Osteocyte (in vitro differentiated cells): ENCODE measurements around the gene LRRC15. TPM values are rescaled to one million over a fixed set of nuclear protein-coding genes. Genes with fewer than 3 reads are reported as not detected.

Source experiments
- DNase-seq: peaks from one replicate; pipeline ENCODE4 v3.0.0; 2021; ENCODE audit warnings: mixed read lengths; ENCODE audit not compliant: unreplicated experiment; ENCODE audit errors: extremely low spot score
- H3K27ac Mint-ChIP-seq: one replicate; pipeline ENCODE4 v1.8.0; 2021; ENCODE audit warnings: mild to moderate bottlenecking, mixed read lengths; ENCODE audit not compliant: unreplicated experiment
- H3K27me3 Mint-ChIP-seq: one replicate; pipeline ENCODE4 v1.8.0; 2021; ENCODE audit warnings: mixed read lengths; ENCODE audit not compliant: unreplicated experiment
- H3K36me3 Mint-ChIP-seq: one replicate; pipeline ENCODE4 v1.8.0; 2021; ENCODE audit warnings: mixed read lengths; ENCODE audit not compliant: unreplicated experiment
- H3K4me1 Mint-ChIP-seq: one replicate; pipeline ENCODE4 v1.8.0; 2021; ENCODE audit warnings: mixed read lengths; ENCODE audit not compliant: unreplicated experiment
- H3K4me3 Mint-ChIP-seq: one replicate; pipeline ENCODE4 v1.8.0; 2021; ENCODE audit warnings: mild to moderate bottlenecking, moderate library complexity, mixed read lengths; ENCODE audit not compliant: unreplicated experiment
- H3K9me3 Mint-ChIP-seq: one replicate; pipeline ENCODE4 v1.8.0; 2021; ENCODE audit warnings: mixed read lengths; ENCODE audit not compliant: unreplicated experiment
- total RNA-seq: library from RNA; stranded (reverse); gene quantifications from 2 replicates; pipeline ENCODE4 v1.2.1, GENCODE V29; 2021
- TF ChIP-seq, protein P1 (sequence below): fragments of 200-600 bp; sonication (generic); IDR thresholded peaks from 2 replicates; pipeline ENCODE4 v1.5.0; 2021; ENCODE audit warnings: antibody characterized with exemption, mild to moderate bottlenecking, moderate library complexity

The LRRC15 gene
- total RNA-seq, 1 donor from 2014 or later: 0.27 TPM

DNA sequence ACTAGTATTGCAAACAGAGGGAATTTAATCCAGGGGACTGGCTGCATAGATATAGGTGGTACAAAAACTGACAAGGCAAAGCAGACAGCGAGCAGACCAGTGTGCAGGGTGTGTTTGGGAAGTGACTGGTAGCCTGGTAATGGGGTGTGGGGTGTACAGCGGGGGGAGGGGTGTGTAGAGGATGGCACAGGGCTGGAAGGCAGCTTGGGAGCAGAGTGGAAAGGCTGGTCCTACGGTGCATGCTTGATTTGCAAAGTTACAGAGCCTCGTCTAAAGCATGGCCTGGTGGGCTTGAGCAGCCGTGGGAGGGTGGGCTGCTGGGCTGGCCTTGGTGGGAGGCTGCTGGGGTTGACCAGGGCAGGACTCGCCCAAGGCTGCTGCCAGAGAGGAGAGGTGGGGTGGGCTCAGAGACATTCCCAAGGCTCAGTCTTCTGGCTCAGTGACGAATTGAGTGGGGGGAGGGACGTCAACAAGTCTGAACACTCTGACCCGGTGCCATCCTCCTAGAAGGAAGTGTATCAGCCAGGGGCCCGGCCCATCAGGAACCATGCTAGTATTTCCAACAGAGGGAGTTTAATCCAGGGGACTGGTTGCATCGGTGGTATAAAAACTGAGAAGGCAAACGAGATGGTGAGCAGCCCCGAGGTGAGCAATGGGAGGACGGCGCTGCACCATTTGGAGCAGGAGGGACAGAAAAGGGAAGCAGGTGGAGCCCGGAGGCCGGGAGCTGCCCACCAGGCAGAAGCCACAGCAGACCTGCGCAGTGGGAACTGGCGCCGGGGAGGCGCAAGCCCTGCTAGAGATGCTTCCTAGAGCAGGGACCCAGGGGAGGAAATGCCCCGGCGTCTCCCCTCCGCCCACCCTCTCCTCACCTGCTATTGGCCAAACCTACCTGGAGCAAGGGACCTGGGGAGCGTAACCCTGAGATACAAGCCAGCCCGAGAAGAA is 47.6 kb downstream of the LRRC15 start:
- TF ChIP-seq, protein P1, sequence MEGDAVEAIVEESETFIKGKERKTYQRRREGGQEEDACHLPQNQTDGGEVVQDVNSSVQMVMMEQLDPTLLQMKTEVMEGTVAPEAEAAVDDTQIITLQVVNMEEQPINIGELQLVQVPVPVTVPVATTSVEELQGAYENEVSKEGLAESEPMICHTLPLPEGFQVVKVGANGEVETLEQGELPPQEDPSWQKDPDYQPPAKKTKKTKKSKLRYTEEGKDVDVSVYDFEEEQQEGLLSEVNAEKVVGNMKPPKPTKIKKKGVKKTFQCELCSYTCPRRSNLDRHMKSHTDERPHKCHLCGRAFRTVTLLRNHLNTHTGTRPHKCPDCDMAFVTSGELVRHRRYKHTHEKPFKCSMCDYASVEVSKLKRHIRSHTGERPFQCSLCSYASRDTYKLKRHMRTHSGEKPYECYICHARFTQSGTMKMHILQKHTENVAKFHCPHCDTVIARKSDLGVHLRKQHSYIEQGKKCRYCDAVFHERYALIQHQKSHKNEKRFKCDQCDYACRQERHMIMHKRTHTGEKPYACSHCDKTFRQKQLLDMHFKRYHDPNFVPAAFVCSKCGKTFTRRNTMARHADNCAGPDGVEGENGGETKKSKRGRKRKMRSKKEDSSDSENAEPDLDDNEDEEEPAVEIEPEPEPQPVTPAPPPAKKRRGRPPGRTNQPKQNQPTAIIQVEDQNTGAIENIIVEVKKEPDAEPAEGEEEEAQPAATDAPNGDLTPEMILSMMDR: no peak
- peaks cover 12% of the 10 kb centered on the region for H3K9me3 Mint-ChIP-seq
- peaks cover 16% of the 10 kb centered on the region for H3K4me1 Mint-ChIP-seq
- H3K27ac Mint-ChIP-seq: no peak overlapping the region
- DNase-seq: no peak
- peaks cover 5% of the 10 kb centered on the region for H3K36me3 Mint-ChIP-seq
- H3K27me3 Mint-ChIP-seq: peaks cover 23% of the 10 kb centered on the region
- H3K4me3 Mint-ChIP-seq: no peak overlapping the region

DNA sequence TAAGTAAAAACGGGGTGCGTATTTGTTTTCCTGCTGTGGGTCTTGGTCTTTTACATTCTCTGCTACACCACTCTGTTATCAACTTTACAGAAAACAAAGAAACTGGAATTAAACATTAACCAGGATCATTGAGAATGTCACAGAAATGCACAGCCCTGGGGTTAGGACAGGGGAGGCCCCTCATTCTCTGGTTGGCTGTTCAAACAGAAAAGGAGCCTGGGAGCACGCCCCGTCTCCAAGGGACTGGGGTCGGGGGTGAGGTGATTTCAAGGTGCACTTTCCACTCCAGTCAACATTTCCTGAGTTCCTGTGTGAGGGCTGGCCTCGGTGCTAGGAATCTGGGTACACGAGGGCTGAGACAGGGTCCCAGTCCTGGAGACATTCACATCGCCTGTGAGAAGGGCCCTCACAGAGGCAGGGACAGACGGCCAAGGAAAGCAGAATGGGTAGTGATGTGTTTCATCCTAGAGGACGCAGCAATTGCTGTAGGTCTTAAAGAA is 48.7 kb downstream of the LRRC15 start:
- peaks cover 20% of the 10 kb centered on the region for H3K4me1 Mint-ChIP-seq
- no peak for DNase-seq
- no peak overlapping the region for H3K27ac Mint-ChIP-seq
- TF ChIP-seq, protein P1: no peak
- H3K36me3 Mint-ChIP-seq: peaks cover 5% of the 10 kb centered on the region
- peaks cover 30% of the 10 kb centered on the region for H3K27me3 Mint-ChIP-seq
- no peak overlapping the region for H3K4me3 Mint-ChIP-seq
- peaks cover 12% of the 10 kb centered on the region for H3K9me3 Mint-ChIP-seq

DNA sequence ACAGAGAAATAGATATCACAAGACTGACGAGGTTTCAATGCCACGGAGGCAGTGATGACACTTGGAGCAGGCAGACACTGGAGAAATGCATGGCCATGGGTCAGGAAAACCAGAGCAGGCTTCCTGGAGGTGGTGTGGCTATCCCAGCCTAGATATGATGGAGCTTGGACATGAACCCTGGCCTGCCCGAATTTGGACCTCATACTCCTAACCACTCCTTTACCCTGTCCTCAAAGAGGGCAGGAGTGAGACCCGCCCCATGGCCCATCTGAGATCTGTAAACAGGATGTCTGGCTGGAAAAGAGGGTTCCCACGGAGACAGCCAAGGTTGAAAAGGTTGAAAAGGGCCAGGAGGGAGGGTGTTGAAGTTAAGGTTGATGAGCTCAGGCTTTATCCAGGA is 49.4 kb downstream of the LRRC15 start:
- Mint-ChIP-seq H3K36me3 (peaks cover 5% of the 10 kb centered on the region), H3K4me3 (no peak overlapping the region), H3K9me3 (peaks cover 12% of the 10 kb centered on the region), H3K4me1 (peaks cover 24% of the 10 kb centered on the region), H3K27me3 (peaks cover 31% of the 10 kb centered on the region), H3K27ac (no peak overlapping the region)
- DNase-seq: no peak
- TF ChIP-seq, protein P1: no peak

DNA sequence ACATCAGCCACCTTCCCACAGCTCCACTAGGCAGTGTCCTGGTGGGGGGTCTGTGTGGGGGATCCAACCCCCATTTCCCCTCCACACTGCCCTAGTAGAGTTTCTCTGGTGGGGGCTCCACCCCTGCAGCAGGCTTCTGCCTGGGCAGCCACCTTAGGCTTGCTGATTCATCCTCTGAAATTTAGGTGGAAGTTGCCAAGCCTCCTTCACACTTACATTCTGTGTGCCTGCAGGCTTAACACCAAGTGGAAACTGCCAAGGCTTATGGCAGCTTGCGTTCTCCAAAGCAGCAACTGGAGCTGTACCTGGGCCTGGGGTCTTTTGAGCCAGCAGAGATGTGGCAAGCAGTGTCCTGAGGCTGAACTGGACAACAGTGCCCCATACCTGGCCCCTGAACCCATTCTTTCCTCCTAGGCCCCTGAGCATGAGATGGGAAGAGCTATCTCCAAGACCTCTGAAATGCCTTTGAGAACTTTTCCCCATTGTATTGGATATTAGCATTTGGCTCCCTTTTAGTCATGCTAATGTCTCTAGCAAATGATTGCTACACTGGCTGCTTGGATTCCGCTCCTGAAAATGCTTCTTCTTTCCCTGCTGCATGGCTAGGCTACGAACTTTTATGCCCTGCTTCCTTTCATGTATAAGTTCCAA is 50.9 kb downstream of the LRRC15 start:
- DNase-seq: no peak
- Mint-ChIP-seq H3K36me3 (peaks cover 5% of the 10 kb centered on the region), H3K27me3 (peaks cover 37% of the 10 kb centered on the region), H3K4me3 (no peak overlapping the region), H3K9me3 (peaks cover 12% of the 10 kb centered on the region), H3K27ac (no peak overlapping the region), H3K4me1 (peaks cover 29% of the 10 kb centered on the region)
- TF ChIP-seq, protein P1: no peak

DNA sequence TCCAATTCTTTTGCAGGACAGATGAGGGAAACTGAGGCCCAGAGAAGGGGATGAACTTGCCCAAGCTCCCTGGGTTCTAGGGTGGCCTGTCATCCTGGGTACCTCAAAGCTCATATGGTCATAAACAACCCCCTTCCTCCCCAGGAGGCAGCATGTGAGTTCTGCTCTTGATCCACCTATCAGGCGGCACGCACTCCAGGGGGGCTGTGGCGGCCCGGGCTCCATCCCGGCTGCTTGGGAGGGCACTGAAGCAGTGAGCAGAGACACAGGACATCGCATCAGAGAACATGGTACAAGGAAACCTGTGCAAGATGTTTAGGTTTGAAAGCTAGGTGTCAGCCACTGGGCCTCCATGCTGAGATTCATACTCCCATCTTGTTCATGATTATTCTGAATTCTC is 52.6 kb downstream of the LRRC15 start:
- Mint-ChIP-seq H3K4me1 (peaks cover 26% of the 10 kb centered on the region), H3K27me3 (peaks cover 52% of the 10 kb centered on the region), H3K27ac (no peak overlapping the region), H3K9me3 (peaks cover 12% of the 10 kb centered on the region), H3K4me3 (no peak overlapping the region), H3K36me3 (peaks cover 5% of the 10 kb centered on the region)
- DNase-seq: no peak
- TF ChIP-seq, protein P1: no peak
